DMS153 (cell line): Measurements from ENCODE around the gene EVX2.

Experiments used
- DNase-seq: peaks from one replicate; lab custom pipeline; 2025; lab: John Stamatoyannopoulos, UW

Gene EVX2

DNA sequence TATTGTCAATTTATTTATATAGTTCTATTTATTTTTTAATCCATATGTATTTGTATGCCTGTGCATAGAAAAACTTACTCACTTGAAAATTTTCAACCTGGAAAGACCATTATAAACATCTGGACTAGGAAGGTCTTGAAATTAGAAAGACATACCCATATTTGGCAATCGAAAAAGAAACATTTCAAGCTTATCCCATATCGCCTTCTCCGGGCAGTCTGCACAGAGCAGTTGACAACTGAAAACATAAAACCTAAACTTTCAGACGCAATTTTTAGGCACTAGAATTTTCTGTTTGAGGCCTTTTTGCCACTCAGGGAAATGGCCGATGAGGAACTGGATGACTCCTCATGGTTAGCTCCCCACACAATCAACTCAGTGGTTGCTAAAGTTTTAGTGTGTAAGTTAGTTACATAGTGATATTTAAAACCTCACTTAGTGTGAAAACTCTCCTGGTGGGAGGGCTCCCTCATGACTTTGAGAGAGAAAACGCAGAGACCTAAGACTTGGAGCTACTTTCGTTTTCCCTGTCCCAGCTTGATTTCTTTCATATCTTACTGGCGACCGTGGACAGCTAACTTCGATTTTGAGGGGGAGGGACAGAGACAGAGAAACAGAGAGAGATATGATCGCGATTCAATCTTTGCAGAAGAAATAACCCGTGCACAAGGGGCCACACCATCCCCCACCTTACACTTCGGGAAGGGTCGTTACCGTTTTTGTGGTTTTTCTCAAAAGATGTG lies 12.7 kb upstream of the EVX2 start:
- DNase-seq = no peak

- DNase-seq = no peak
These were observed 11.7 kb upstream of the EVX2 start for GRCh38 chr2:176095421-176095820.

- DNase-seq = no peak
These were observed 10.6 kb upstream of the EVX2 start for GRCh38 chr2:176094349-176094748.

DNA sequence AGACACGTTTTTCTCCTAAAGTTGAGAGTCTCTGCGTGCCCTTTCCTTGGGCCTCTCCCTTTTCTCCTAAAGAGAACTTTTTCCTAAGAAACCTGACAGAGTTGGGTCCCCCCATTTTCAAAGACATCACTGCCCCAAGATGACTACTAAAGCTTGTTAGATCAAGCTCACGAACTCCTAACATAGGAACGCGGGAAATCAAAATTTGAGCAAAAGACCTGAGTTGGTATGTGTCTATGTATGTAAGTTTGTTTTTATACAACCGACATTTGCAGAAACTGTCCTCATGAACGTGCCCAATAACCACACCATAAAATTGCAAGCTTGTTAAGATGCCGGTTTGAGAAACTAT lies 10.1 kb upstream of the EVX2 start:
- no peak for DNase-seq

- no peak for DNase-seq
These were observed 9.6 kb upstream of the EVX2 start for GRCh38 chr2:176093145-176093897.

DNA sequence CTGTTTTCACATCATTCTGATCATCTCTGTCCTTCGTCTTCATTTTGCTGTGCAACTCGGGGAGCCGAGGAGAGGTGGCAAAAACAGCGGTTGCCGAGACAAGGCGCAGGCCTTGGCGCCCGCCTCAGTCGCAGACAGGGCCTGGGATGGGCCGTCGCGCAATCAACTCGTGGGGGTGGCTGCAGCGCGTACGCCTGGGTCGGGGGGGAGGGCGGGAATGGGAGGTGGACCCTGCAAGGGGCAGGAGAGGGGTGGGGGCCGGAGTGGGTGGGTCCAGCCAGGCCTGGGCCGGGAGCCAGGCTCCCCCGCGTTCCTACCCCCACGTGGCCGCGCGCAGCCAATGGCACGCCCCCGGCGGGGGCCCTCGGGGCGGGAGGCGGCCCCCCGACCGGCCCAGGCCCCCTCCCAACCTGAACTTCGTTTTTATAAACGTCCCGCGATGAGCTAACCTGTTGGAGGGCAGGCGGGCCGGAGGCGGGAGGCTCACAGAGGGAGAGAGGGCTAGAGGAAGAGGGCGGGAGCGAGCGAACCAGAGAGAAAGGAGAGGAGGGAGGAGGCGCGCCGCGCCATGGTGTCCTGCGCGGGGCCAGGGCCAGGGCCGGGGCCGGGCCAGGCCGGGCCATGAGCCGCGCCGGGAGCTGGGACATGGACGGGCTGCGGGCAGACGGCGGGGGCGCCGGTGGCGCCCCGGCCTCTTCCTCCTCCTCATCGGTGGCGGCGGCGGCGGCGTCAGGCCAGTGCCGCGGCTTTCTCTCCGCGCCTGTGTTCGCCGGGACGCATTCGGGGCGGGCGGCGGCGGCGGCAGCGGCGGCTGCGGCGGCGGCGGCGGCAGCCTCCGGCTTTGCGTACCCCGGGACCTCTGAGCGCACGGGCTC lies 8.7 kb upstream of the EVX2 start, which contains the start of gene HOXD13:
Gene HOXD13, plus strand, starts transcription at position 452 of the 875 bp plus-strand sequence. Its CDS starts 170 bp downstream, at position 622.
- DNase-seq = peak; percentile 76

DNA sequence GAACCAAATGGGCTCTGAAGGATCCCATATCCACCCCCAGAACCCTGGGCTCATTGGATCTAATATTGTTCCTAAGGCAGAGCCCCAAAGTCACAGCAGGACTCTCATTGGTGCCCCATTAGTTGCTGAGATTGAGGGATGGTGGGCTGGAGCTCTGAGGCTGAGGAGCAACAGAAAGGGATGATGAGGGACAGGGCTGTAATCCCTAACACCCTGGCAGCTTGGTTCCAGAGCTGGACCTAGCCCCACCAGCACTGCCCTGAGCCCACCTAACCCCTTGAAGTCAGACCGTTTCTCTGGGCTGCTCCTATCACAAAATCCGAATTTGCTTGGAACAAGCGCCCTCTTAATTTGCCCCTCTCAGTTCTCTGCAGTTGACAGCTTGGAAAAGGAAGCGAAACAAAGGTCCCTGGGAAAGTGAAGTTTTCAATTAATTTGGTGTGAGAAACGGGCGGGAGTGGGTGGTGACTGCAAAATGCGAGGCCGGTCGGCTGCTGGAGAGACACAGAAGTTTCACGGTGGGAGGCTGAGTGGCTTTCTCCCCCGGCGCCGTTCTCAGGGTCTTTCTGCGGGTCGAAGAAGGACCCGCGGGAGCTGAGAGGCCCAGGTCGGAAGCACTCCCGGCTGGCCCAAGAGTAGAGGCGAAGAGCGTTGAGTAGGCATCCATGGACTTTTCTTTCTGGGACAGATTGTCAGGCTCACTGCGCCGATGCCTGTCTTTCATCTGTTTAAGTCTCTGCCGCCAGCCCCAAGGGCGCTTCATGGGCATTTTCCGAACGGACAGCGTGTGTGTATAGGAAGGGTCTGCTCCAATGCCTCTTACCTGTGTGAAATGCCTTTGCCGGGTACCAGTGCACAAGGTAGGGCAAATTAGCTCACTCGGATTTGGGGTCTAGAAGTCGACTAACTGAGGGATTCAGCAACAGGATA lies 7.8 kb upstream of the EVX2 start:
- no peak for DNase-seq

- DNase-seq = no peak
These were observed 7.1 kb upstream of the EVX2 start for GRCh38 chr2:176090862-176091261.

DNA sequence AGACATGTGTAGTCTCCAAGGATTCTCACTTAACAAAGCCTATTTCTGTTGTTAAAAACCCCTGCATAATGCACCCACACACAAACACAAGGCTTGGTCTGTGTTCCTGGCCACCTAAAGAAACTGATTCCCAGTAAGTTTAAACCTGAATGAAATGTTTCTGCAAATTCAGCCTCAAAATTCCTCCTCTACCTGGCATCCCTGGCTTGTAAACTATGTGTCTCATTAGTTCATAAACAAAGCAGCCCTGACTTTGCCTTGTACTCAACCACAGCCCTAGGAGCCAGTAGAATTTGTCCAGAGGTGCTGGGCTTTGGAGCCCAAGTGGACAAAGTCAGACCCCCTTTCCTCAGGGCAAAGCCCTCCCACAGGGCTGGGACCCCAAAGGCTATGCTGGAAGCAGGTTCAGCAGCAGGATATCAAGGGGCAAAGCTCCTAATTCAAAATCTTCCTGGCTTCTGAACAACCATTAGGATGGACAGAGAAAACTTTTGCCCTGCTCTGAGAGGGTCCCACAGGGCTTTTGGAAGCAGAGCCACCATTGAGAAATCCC lies 6.2 kb upstream of the EVX2 start:
- DNase-seq = no peak

GRCh38 chr2:176088937-176089842 lies 5.4 kb upstream of the EVX2 start:
- DNase-seq = no peak

DNA sequence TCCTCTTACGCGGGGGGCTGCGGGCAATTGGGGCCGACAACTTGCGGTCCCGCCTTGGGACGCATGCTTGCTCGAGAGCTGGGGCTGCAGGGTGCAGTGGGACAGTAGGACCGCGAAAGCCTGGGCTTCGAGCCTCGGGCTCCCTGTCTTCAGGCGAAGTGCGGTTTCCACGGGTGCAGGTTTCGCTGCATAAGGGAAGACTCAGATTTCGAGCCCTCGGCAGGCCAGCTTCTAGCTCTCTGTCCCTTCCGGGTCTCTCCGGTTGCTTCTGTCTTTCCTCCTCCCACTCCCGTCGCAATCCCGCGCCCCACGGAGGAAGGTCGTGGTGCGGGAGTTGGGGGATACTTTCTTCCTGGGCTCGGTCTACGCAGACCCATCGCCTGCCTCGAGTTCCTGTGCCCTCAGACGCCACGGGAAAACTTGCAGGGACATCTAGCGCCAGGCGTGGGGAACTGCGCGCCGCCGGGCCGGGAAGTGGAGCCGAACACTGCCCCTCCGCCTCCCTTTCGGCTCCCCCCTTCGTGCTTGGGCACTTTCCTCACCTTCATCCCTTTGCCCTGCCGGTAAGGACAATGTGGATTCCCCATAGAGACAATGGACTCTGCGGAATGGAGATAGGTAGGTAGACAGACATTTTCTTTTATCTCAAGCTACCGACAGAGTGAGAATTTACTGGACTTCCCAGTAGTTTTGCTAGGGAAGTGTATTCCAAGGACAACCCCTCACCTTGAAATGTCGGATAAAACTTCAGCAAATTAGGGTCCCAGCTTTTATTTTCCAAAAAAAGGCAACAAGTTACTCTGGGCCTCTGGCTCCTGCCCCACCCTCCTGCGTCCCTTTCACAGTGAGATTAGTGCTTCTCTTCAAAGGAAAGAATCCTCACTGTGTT lies 4.5 kb upstream of the EVX2 start:
- no peak for DNase-seq

- no peak for DNase-seq
These were observed 3.7 kb upstream of the EVX2 start for GRCh38 chr2:176087330-176088047.

DNA sequence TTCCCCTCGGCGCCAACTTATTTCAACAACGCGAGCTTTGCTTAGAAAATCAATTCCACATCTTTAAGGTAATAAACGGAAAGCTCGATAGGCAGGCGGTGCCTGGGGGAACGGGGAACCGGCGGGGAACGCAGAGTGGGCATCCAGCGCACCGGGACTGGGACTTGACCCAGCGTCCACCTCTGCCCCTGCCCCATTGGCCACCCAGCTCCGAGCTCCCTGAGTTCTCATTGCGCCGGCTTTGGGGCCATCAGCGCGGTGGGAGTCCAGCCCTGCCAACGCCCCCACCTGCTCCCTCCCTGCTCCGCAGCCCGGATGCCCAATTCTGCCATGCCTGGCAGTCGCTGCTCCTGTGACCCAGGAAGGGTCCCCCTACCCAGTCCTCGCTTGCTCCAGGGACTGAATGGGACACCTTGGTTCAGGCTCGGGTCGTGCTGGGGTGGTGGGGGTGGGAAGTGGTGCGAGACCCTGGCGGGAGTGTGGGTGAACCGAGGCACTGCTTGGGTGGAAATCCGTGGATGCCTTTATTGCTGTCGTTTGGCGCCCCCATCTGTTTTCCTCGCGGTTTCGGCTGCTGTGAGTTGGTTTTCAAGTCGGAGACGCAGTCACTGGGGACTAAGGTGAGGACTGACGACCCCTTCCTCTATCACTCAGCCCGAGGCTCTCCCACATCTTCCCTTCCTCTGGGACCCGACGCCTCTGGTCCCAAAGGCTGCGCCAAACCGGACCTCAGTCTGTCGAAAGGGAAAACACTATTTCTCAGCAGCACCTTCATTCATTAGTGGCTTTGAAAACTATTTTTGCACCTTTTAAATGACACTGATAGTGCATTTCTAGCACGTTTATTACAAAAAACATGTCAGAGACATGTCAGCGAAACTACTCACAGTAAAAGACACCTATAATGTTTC lies 2.4 kb upstream of the EVX2 start:
- DNase-seq = no peak

GRCh38 chr2:176085120-176085788 lies 1.5 kb upstream of the EVX2 start:
- no peak for DNase-seq

GRCh38 chr2:176084611-176085119 lies 903 bp upstream of the EVX2 start:
- no peak for DNase-seq
